Panc1 (cell line): ENCODE data around the gene ARHGEF28. TPM values are rescaled to one million over a fixed set of nuclear protein-coding genes. Genes with fewer than 3 reads are reported as not detected.

Experiments used
- ATAC-seq: fragments of 200-7000 bp; cut with Tn5 transposase; 2 replicates; pipeline ENCODE4 v1.9.1; 2020; ENCODE audit warnings: mild to moderate bottlenecking, moderate library complexity
- BruUV-seq: library from RNA; stranded (reverse); fragments of 400-500 nt; replicated peaks from 2 replicates; lab custom pipeline; 2021; lab: Mats Ljungman, UMichigan
- CTCF ChIA-PET: fragments of 300-600 bp; sonication (Branson Sonifier 250); formaldehyde crosslinking; loops from one replicate; lab custom pipeline; 2022; ENCODE audit warnings: antibody characterized with exemption; lab: Charles Lee
- POLR2A ChIA-PET: fragments of 300-600 bp; sonication (Branson Sonifier 250); formaldehyde crosslinking; loops from one replicate; lab custom pipeline; 2022; ENCODE audit warnings: antibody characterized with exemption; lab: Charles Lee
- DNase-seq: peaks from one replicate; pipeline ENCODE4 v3.0.0-alpha.2; 2010; ENCODE audit warnings: low read depth, low spot score
- H3K27ac ChIP-seq: 2 replicates; pipeline ENCODE4 v1.5.1; 2011; ENCODE audit warnings: mild to moderate bottlenecking, low read length, inconsistent platforms
- H3K27me3 ChIP-seq: fragments of 200-500 bp; sonication (Bioruptor generic); 2 replicates; pipeline ENCODE4 v1.6.0; 2014; ENCODE audit warnings: low read length, inconsistent platforms; ENCODE audit not compliant: control insufficient read depth, insufficient read depth
- H3K36me3 ChIP-seq: fragments of 200-500 bp; sonication (Bioruptor generic); 2 replicates; pipeline ENCODE4 v1.5.1; 2014; ENCODE audit warnings: inconsistent platforms, mild to moderate bottlenecking, low read length, moderate library complexity; ENCODE audit not compliant: control insufficient read depth, insufficient read depth
- H3K4me1 ChIP-seq: 2 replicates; pipeline ENCODE4 v1.5.1; 2011; ENCODE audit warnings: inconsistent platforms, mild to moderate bottlenecking, low read length, moderate library complexity; ENCODE audit not compliant: control insufficient read depth, insufficient read depth
- H3K4me3 ChIP-seq, 2 experiments: 2 replicates each; pipeline ENCODE4 v1.5.1; 2011 to 2012; ENCODE audit warnings: low read depth in 2 of 2, low read length in 2 of 2, mild to moderate bottlenecking in 2 of 2, inconsistent platforms in 1 of 2, moderate library complexity in 1 of 2
- H3K9me3 ChIP-seq: fragments of 200-500 bp; sonication (Bioruptor generic); 2 replicates; pipeline ENCODE4 v1.5.1; 2014; ENCODE audit warnings: low read depth, mild to moderate bottlenecking, inconsistent platforms, low read length, moderate library complexity; ENCODE audit not compliant: control insufficient read depth, insufficient read depth
- CTCF ChIP-seq: fragments of 450-650 bp; IDR thresholded peaks from 2 replicates; pipeline ENCODE4 v1.5.1; 2017; ENCODE audit warnings: mild to moderate bottlenecking
- POLR2AphosphoS5 ChIP-seq: IDR thresholded peaks from 2 replicates; pipeline ENCODE4 v1.6.1; 2012; ENCODE audit warnings: mild to moderate bottlenecking, low read depth, low read length, moderate library complexity
- REST ChIP-seq, 2 experiments: IDR thresholded peaks; 2 replicates each; pipeline ENCODE4 v1.6.1; 2011 to 2012; ENCODE audit warnings: low read depth in 2 of 2, control low read depth in 1 of 2, low read length in 1 of 2, mild to moderate bottlenecking in 1 of 2, moderate library complexity in 1 of 2; ENCODE audit not compliant: insufficient read depth in 1 of 2
- SIN3A ChIP-seq: IDR thresholded peaks from 2 replicates; pipeline ENCODE4 v1.6.1; 2012; ENCODE audit warnings: low read depth, mild to moderate bottlenecking, low read length, moderate library complexity, borderline replicate concordance; ENCODE audit not compliant: insufficient read depth
- TCF7L2 ChIP-seq: IDR thresholded peaks from 2 replicates; pipeline ENCODE4 v1.6.1; 2011; ENCODE audit warnings: mild to moderate bottlenecking, low read depth, low read length, inconsistent platforms
- in situ Hi-C: cut with HindIII; loops from 2 replicates; pipeline ENCODE4 v1.10.0; 2016; ENCODE audit warnings: low sequenced_read_pairs, low pct_unique_long_range_greater_than_20kb
- intact Hi-C: fragments of 100-400 bp; cut with micrococcal nuclease; formaldehyde crosslinking; loops from one replicate; pipeline ENCODE4 v1.10.0; 2022; ENCODE audit not compliant: unreplicated experiment
- total RNA-seq: library from RNA; stranded (reverse); gene quantifications from one replicate; pipeline ENCODE4 v1.2.1, GENCODE V29; 2021; ENCODE audit not compliant: unreplicated experiment

Gene ARHGEF28
- total RNA-seq, 1 experiment from 2014 or later, result 34.8 TPM

DNA sequence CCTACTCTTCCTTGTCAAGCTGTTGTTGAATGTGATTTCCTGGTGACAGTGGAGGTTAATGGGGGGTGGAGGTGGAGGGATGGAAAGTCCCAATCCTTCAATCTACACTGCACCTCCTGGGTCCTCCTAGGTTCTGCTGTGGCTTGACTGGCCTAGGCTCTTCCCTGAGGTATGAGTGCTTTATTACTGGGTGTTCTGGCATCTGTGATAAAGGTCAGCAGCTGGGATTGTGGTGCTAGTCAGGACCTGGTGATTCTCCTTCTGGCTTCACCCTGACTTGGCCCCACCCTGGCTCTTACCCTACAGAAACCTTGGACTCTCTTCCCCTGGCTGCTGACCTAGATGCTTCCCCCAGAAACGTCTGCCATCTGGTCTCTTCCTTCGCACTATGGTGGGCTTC, 194.3 kb downstream of the ARHGEF28 start:
- no peak overlapping the region for H3K4me3 ChIP-seq
- H3K4me1 ChIP-seq, result peaks cover 12% of the 10 kb centered on the region; the same call in 1 of the 2 replicates
- no peak overlapping the region for H3K27ac ChIP-seq
- no peaks in the 10 kb centered on the region for H3K27me3 ChIP-seq
- in situ Hi-C loops, result no loop called here
- H3K36me3 ChIP-seq, result no peaks in the 10 kb centered on the region
- intact Hi-C loops, result no loop called here
- TF ChIP-seq TCF7L2, result no peak
- TF ChIP-seq CTCF, result no peak
- TF ChIP-seq SIN3A, result no peak
- no peak for TF ChIP-seq REST (IDR thresholded peaks at IDR 0.05; ENCODE audit: insufficient read depth in 1 of 2, low read depth in 2 of 2, low read length in 1 of 2)
- no peak for TF ChIP-seq POLR2AphosphoS5
- ATAC-seq (peak; percentile 75), DNase-seq (no peak)
- no TSS peak for BruUV-seq
- ChIA-PET POLR2A (no interaction called here), CTCF (interaction anchor here (0.7 kb wide), 1 partner anchor 293 kb away, joined by 3 read pairs; no protein-coding TSS in a partner anchor)
- no peaks in the 10 kb centered on the region for H3K9me3 ChIP-seq

DNA sequence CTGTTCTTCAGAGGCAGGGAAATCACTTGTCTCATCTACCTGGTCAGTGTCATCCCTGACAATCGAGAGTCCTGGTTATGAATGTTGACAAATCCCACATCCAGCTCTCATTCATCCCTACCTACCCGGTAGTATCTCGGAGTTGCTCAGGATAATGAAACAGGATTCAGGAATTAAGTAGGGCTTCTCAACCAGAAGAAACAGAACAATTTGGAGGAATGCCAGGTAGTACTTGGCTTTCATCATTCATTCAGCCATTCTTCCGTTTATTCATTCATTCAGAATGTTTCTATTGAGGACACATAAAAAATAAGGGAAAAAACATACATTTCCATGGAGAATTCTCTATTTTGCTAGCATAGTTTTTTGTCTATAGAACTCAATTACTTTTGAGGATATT, 195.0 kb downstream of the ARHGEF28 start:
- Histone ChIP-seq H3K27ac (no peak overlapping the region), H3K36me3 (no peaks in the 10 kb centered on the region), H3K4me3 (no peak overlapping the region), H3K27me3 (no peaks in the 10 kb centered on the region), H3K4me1 (peaks cover 12% of the 10 kb centered on the region; the same call in 1 of the 2 replicates), H3K9me3 (no peaks in the 10 kb centered on the region)
- POLR2A ChIA-PET, result no interaction called here
- BruUV-seq, result no TSS peak
- DNase-seq (no peak), ATAC-seq (no peak)
- intact Hi-C loops (no loop called here), in situ Hi-C loops (no loop called here)
- TF ChIP-seq CTCF (no peak), SIN3A (no peak), POLR2AphosphoS5 (no peak), REST (IDR thresholded peaks at IDR 0.05; ENCODE audit: insufficient read depth in 1 of 2, low read depth in 2 of 2, low read length in 1 of 2) (no peak), TCF7L2 (no peak)
- CTCF ChIA-PET, result no interaction called here
